RWPE1 (cell line): Measurements from ENCODE around the gene NT5E.

Experiments used
- CTCF ChIA-PET: fragments of 350-600 bp; sonication (Branson Sonifier 250); formaldehyde crosslinking; extraction: SDS; loops from one replicate; lab custom pipeline; 2021; lab: Yijun Ruan, JAX
- POLR2A ChIA-PET: fragments of 400-600 bp; formaldehyde crosslinking; extraction: SDS; loops from one replicate; lab custom pipeline; 2020; ENCODE audit warnings: antibody characterized with exemption; ENCODE audit not compliant: low non-redundant PET; lab: Yijun Ruan, JAX
- DNase-seq: peaks from one replicate; pipeline ENCODE4 v3.0.0; 2012; ENCODE audit warnings: low spot score
- H3K27ac ChIP-seq: fragments of 450-650 bp; 2 replicates; pipeline ENCODE4 v1.5.1; 2017
- CTCF ChIP-seq: fragments of 450-650 bp; conservative IDR thresholded peaks from 2 replicates; pipeline ENCODE4 v1.5.1; 2017; ENCODE audit warnings: low read depth, mild to moderate bottlenecking

NT5E gene

GRCh38 chr6:85472744-85473143 lies 22.9 kb downstream of the NT5E start:
- H3K27ac ChIP-seq = no peak overlapping the region
- ChIA-PET POLR2A (no interaction called here), CTCF (interaction anchor here (1.2 kb wide), 1 partner anchor 10 kb away, joined by 6 read pairs; no protein-coding TSS in a partner anchor)
- peak; percentile 50 for DNase-seq
- no peak for TF ChIP-seq CTCF

- DNase-seq = no peak
- no peak for TF ChIP-seq CTCF
- no peak overlapping the region for H3K27ac ChIP-seq
- ChIA-PET CTCF (interaction anchor here (0.6 to 1.2 kb wide), 2 partner anchors 9 kb away, joined by 3 to 6 read pairs; no protein-coding TSS in a partner anchor), POLR2A (no interaction called here)
Observed at GRCh38 chr6:85473748-85474147, 23.9 kb downstream of the NT5E start.

- no peak overlapping the region for H3K27ac ChIP-seq
- no peak for DNase-seq
- CTCF ChIA-PET = no interaction called here
- POLR2A ChIA-PET = no interaction called here
- no peak for TF ChIP-seq CTCF
Observed at GRCh38 chr6:85476532-85476931, 26.6 kb downstream of the NT5E start.

GRCh38 chr6:85479208-85479607 lies 29.3 kb downstream of the NT5E start:
- TF ChIP-seq CTCF = no peak
- H3K27ac ChIP-seq = no peak overlapping the region
- ChIA-PET CTCF (interaction anchor here (1.5 kb wide), 1 partner anchor 124 kb away, joined by 4 read pairs; no protein-coding TSS in a partner anchor), POLR2A (no interaction called here)
- DNase-seq = no peak

GRCh38 chr6:85482206-85482904 lies 32.5 kb downstream of the NT5E start:
- POLR2A ChIA-PET = no interaction called here
- CTCF ChIA-PET = interaction anchor here (0.6 to 3.6 kb wide), 22 partner anchors 9 to 246 kb away, joined by 3 to 39 read pairs (median 4); partner anchors contain the start of gene NT5E
- DNase-seq = no peak
- no peak overlapping the region; the same call in 1 of the 2 replicates for H3K27ac ChIP-seq
- TF ChIP-seq CTCF = no peak

GRCh38 chr6:85482905-85483700 lies 33.2 kb downstream of the NT5E start:
- peak; percentile 99 for TF ChIP-seq CTCF
- POLR2A ChIA-PET = interaction anchor here (0.6 kb wide), 1 partner anchor 195 kb away, joined by 3 read pairs; no protein-coding TSS in a partner anchor
- CTCF ChIA-PET = interaction anchor here (0.6 to 3.6 kb wide), 27 partner anchors 10 to 1886 kb away, joined by 3 to 39 read pairs (median 4); partner anchors contain the start of gene NT5E
- no peak overlapping the region; the same call in 1 of the 2 replicates for H3K27ac ChIP-seq
- DNase-seq = peak; percentile 64
